NCI-H524 (cell line): Measurements from ENCODE around the gene MATR3.
"Not testable (repeated sequence)": the region's sequence is repeated elsewhere in the genome, so short reads cannot be mapped to it uniquely, and the experiment has no call there.

Source experiments
- DNase-seq, 2 experiments: peaks; one replicate each; lab custom pipeline; 2025; lab: John Stamatoyannopoulos, UW

The MATR3 gene

GRCh38 chr5:139297439-139298133 is 4.0 kb downstream of the MATR3 start:
- no peak for DNase-seq

- no peak for DNase-seq
Observed at GRCh38 chr5:139298242-139298641, 4.7 kb downstream of the MATR3 start.

- no peak for DNase-seq
Observed at GRCh38 chr5:139299486-139299885, 5.9 kb downstream of the MATR3 start.

- DNase-seq = peak in 1 of 2 experiments; percentile 64
Observed at GRCh38 chr5:139301808-139302499, 8.4 kb downstream of the MATR3 start.

GRCh38 chr5:139304391-139305324 is 11.1 kb downstream of the MATR3 start:
- peak in 1 of 2 experiments; percentile 6 for DNase-seq

- no peak for DNase-seq
Observed at GRCh38 chr5:139306197-139306596, 12.7 kb downstream of the MATR3 start.

GRCh38 chr5:139306628-139307379 is 13.3 kb downstream of the MATR3 start:
- no peak for DNase-seq

GRCh38 chr5:139308797-139309196 is 15.3 kb downstream of the MATR3 start:
- no peak for DNase-seq

GRCh38 chr5:139310715-139311186 is 17.2 kb downstream of the MATR3 start:
- not testable (repeated sequence) for DNase-seq

- DNase-seq = peak; percentile 70 to 92
Observed at GRCh38 chr5:139312075-139312474, 18.5 kb downstream of the MATR3 start.

- no peak for DNase-seq
Observed at GRCh38 chr5:139314276-139314675, 20.7 kb downstream of the MATR3 start.

- DNase-seq = no peak
Observed at GRCh38 chr5:139315056-139315615, 21.6 kb downstream of the MATR3 start.

- no peak for DNase-seq
Observed at GRCh38 chr5:139335811-139336210, 42.3 kb downstream of the MATR3 start.

GRCh38 chr5:139340051-139340450 is 46.5 kb downstream of the MATR3 start:
- no peak for DNase-seq

- DNase-seq = no peak
Observed at GRCh38 chr5:139341187-139341688, 47.7 kb downstream of the MATR3 start.

GRCh38 chr5:139341689-139342422 is 48.3 kb downstream of the MATR3 start, which contains the start of gene PAIP2:
TSS of gene PAIP2 (plus strand) at chr5:139341854. CDS start at chr5:139363785, 21,931 bp downstream.
- DNase-seq = peak; percentile 93 to 97

GRCh38 chr5:139342423-139342723 is 48.8 kb downstream of the MATR3 start:
- DNase-seq = no peak

- DNase-seq = no peak
Observed at GRCh38 chr5:139343476-139343875, 49.9 kb downstream of the MATR3 start.

GRCh38 chr5:139344177-139344576 is 50.6 kb downstream of the MATR3 start:
- DNase-seq = no peak

- not testable (repeated sequence) for DNase-seq
Observed at GRCh38 chr5:139345442-139345841, 51.9 kb downstream of the MATR3 start.
